ENCODE measurements around the gene PROCR.
"Not testable (repeated sequence)": the region's sequence is repeated elsewhere in the genome, so short reads cannot be mapped to it uniquely, and the experiment has no call there.

- TF ChIP-seq POLR2AphosphoS5, GABPA (IDR thresholded peaks at IDR 0.05; ENCODE audit: low read depth): not testable (repeated sequence)
- TF ChIP-seq, protein P1, sequence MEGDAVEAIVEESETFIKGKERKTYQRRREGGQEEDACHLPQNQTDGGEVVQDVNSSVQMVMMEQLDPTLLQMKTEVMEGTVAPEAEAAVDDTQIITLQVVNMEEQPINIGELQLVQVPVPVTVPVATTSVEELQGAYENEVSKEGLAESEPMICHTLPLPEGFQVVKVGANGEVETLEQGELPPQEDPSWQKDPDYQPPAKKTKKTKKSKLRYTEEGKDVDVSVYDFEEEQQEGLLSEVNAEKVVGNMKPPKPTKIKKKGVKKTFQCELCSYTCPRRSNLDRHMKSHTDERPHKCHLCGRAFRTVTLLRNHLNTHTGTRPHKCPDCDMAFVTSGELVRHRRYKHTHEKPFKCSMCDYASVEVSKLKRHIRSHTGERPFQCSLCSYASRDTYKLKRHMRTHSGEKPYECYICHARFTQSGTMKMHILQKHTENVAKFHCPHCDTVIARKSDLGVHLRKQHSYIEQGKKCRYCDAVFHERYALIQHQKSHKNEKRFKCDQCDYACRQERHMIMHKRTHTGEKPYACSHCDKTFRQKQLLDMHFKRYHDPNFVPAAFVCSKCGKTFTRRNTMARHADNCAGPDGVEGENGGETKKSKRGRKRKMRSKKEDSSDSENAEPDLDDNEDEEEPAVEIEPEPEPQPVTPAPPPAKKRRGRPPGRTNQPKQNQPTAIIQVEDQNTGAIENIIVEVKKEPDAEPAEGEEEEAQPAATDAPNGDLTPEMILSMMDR (IDR thresholded peaks at IDR 0.05; ENCODE audit: insufficient read depth, low read length): not testable (repeated sequence)
- TF ChIP-seq, protein P2, sequence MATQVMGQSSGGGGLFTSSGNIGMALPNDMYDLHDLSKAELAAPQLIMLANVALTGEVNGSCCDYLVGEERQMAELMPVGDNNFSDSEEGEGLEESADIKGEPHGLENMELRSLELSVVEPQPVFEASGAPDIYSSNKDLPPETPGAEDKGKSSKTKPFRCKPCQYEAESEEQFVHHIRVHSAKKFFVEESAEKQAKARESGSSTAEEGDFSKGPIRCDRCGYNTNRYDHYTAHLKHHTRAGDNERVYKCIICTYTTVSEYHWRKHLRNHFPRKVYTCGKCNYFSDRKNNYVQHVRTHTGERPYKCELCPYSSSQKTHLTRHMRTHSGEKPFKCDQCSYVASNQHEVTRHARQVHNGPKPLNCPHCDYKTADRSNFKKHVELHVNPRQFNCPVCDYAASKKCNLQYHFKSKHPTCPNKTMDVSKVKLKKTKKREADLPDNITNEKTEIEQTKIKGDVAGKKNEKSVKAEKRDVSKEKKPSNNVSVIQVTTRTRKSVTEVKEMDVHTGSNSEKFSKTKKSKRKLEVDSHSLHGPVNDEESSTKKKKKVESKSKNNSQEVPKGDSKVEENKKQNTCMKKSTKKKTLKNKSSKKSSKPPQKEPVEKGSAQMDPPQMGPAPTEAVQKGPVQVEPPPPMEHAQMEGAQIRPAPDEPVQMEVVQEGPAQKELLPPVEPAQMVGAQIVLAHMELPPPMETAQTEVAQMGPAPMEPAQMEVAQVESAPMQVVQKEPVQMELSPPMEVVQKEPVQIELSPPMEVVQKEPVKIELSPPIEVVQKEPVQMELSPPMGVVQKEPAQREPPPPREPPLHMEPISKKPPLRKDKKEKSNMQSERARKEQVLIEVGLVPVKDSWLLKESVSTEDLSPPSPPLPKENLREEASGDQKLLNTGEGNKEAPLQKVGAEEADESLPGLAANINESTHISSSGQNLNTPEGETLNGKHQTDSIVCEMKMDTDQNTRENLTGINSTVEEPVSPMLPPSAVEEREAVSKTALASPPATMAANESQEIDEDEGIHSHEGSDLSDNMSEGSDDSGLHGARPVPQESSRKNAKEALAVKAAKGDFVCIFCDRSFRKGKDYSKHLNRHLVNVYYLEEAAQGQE (IDR thresholded peaks at IDR 0.05; ENCODE audit: insufficient replicate concordance, low read depth): not testable (repeated sequence)
Measured at GRCh38 chr20:35193031-35193791, 21.3 kb downstream of the PROCR start.

All from HL-60 (cell line).